Esophagus squamous epithelium (tissue), 4 donors: Measurements from ENCODE around the gene TIMM17A.

Experiments
- CTCF ChIP-seq, 6 experiments: fragments of 450-650 bp in 4 of 6; fragments of 200-600 bp in 2 of 6; sonication (generic) in 2 of 6; IDR thresholded peaks; one replicate each; pipeline ENCODE4 v1.5.1; 2016 to 2019; ENCODE audit warnings: antibody characterized with exemption in 6 of 6, mild to moderate bottlenecking in 4 of 6, moderate library complexity in 4 of 6
- POLR2A ChIP-seq, 4 donors: fragments of 450-650 bp; IDR thresholded peaks; one replicate each; pipeline ENCODE4 v1.6.1; 2017; ENCODE audit warnings: antibody characterized with exemption in 4 of 4, mild to moderate bottlenecking in 4 of 4, moderate library complexity in 3 of 4

DNA sequence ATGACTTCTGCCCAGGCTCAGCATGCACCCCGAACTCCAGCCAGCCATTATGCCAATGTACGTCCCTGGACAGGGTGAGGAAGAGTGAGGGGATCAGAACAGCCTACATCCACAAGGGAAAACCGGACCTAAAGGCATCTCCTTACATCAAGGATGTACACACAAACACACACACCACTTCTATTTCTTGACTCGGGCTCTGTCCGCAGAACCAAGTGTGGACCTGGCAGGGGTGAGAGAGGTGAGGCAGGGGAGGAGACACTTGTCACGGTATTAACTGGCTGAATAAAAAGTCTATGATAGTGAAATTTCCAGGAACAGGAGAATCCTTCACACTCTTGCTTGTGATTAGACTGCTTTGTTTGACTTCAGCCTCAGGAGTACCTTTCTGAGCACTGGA lies 11.3 kb upstream of the TIMM17A start:
- TF ChIP-seq POLR2A (IDR thresholded peaks at IDR 0.05): no peak
- no peak for TF ChIP-seq CTCF (IDR thresholded peaks at IDR 0.05)
